CD14-positive monocyte (primary cell): Measurements from ENCODE around the gene RIMBP2. TPM values are rescaled to one million over a fixed set of nuclear protein-coding genes. Genes with fewer than 3 reads are reported as not detected.
A peak's percentile ranks its signal among the peaks of the same experiment; 100 is the strongest.

Source experiments
- DNase-seq, 3 donors: peaks; one replicate each; pipeline ENCODE4 v3.0.0-alpha.2; 2011 to 2022
- H2AFZ ChIP-seq: 2 replicates; pipeline ENCODE4 v1.6.0; 2012; ENCODE audit warnings: mild to moderate bottlenecking, low read depth, low read length, inconsistent platforms; ENCODE audit not compliant: insufficient read depth, poor library complexity, severe bottlenecking
- H3K27ac ChIP-seq, 2 donors: 1 replicate in 1 of 2; 2 replicates in 1 of 2; pipeline ENCODE4 v1.5.1; 2012 to 2013; ENCODE audit warnings: low read length in 2 of 2, control low read depth in 1 of 2, inconsistent platforms in 1 of 2, low read depth in 1 of 2, mild to moderate bottlenecking in 1 of 2
- H3K27me3 ChIP-seq, 2 donors: one replicate each; pipeline versions ENCODE4 v1.6.0 to v1.6.1; 2011 to 2013; ENCODE audit warnings: low read length in 2 of 2; ENCODE audit not compliant: control insufficient read depth in 2 of 2, insufficient read depth in 2 of 2
- H3K36me3 ChIP-seq, 2 donors: replicated peaks in 1 of 2; 1 replicate in 1 of 2; 2 replicates in 1 of 2; pipeline versions ENCODE4 v1.5.1 to v1.6.1; 2012 to 2013; ENCODE audit warnings: low read length in 2 of 2, control low read depth in 1 of 2, inconsistent platforms in 1 of 2, mild to moderate bottlenecking in 1 of 2; ENCODE audit not compliant: insufficient read depth in 2 of 2, control insufficient read depth in 1 of 2
- H3K4me1 ChIP-seq, 2 donors: 1 replicate in 1 of 2; 2 replicates in 1 of 2; pipeline versions ENCODE4 v1.5.1 to v1.6.1; 2012 to 2013; ENCODE audit warnings: low read length in 2 of 2, control low read depth in 1 of 2, inconsistent platforms in 1 of 2, mild to moderate bottlenecking in 1 of 2, moderate library complexity in 1 of 2; ENCODE audit not compliant: insufficient read depth in 2 of 2, control insufficient read depth in 1 of 2
- H3K4me2 ChIP-seq: replicated peaks from 2 replicates; pipeline ENCODE3; 2012; ENCODE audit warnings: low read length, moderate library complexity, mild to moderate bottlenecking; ENCODE audit not compliant: poor library complexity, severe bottlenecking; ENCODE audit errors: extremely low read depth
- H3K4me3 ChIP-seq, 3 experiments: fragments of 200-600 bp in 1 of 3; sonication (generic) in 1 of 3; replicated peaks in 1 of 3; 1 replicate in 2 of 3; 2 replicates in 1 of 3; pipeline ENCODE4 v1.5.1; 2011 to 2013; ENCODE audit warnings: low read length in 3 of 3, mild to moderate bottlenecking in 3 of 3, control low read depth in 2 of 3, low read depth in 2 of 3, inconsistent platforms in 1 of 3, moderate library complexity in 1 of 3
- H3K79me2 ChIP-seq: 2 replicates; pipeline ENCODE4 v1.6.0; 2012; ENCODE audit warnings: mild to moderate bottlenecking, control low read depth, inconsistent platforms, low read length, moderate library complexity; ENCODE audit not compliant: insufficient read depth
- H3K9ac ChIP-seq: 2 replicates; pipeline ENCODE4 v1.6.0; 2017; ENCODE audit warnings: low read length, mild to moderate bottlenecking; ENCODE audit not compliant: insufficient read depth, poor library complexity, severe bottlenecking
- H3K9me3 ChIP-seq, 2 donors: replicated peaks in 1 of 2; 1 replicate in 1 of 2; 2 replicates in 1 of 2; pipeline versions ENCODE4 v1.5.1 to v1.6.1; 2012 to 2013; ENCODE audit warnings: low read length in 2 of 2, control low read depth in 1 of 2; ENCODE audit not compliant: control insufficient read depth in 1 of 2, insufficient read depth in 1 of 2
- H4K20me1 ChIP-seq: 2 replicates; pipeline ENCODE4 v1.6.0; 2012; ENCODE audit warnings: mild to moderate bottlenecking, low read length, control low read depth, moderate library complexity; ENCODE audit not compliant: insufficient read depth
- H3K27ac Mint-ChIP-seq, 7 donors: one replicate each; pipeline ENCODE4 v1.8.0; 2020; ENCODE audit warnings: mild to moderate bottlenecking in 7 of 7, mixed read lengths in 7 of 7, moderate library complexity in 6 of 7, inconsistent platforms in 2 of 7
- H3K27me3 Mint-ChIP-seq, 3 donors: one replicate each; pipeline ENCODE4 v1.8.0; 2021 to 2022; ENCODE audit warnings: low read depth in 3 of 3, mild to moderate bottlenecking in 3 of 3, mixed read lengths in 3 of 3, moderate library complexity in 3 of 3, inconsistent platforms in 1 of 3
- H3K36me3 Mint-ChIP-seq, 2 donors: one replicate each; pipeline ENCODE4 v1.8.0; 2020; ENCODE audit warnings: mixed read lengths in 2 of 2, inconsistent platforms in 1 of 2, mild to moderate bottlenecking in 1 of 2
- H3K4me1 Mint-ChIP-seq: one replicate; pipeline ENCODE4 v1.8.0; 2020; ENCODE audit warnings: mild to moderate bottlenecking, mixed read lengths
- H3K4me3 Mint-ChIP-seq, 2 donors: one replicate each; pipeline ENCODE4 v1.8.0; 2020; ENCODE audit warnings: mild to moderate bottlenecking in 2 of 2, mixed read lengths in 2 of 2, moderate library complexity in 1 of 2
- H3K9me3 Mint-ChIP-seq, 7 donors: one replicate each; pipeline ENCODE4 v1.8.0; 2020 to 2022; ENCODE audit warnings: mixed read lengths in 7 of 7, mild to moderate bottlenecking in 6 of 7, moderate library complexity in 6 of 7, inconsistent platforms in 2 of 7
- CTCF ChIP-seq: fragments of 200-600 bp; IDR thresholded peaks from one replicate; pipeline ENCODE4 v1.8.0; 2022; ENCODE audit warnings: antibody characterized with exemption, mild to moderate bottlenecking
- WGBS: methylation state at CpG from one replicate; pipeline ENCODE4 v1.1.5; 2013; ENCODE audit warnings: missing lambda C conversion rate; ENCODE audit not compliant: insufficient coverage; 5-methylcytosine and 5-hydroxymethylcytosine counted together
- intact Hi-C, 2 donors: fragments of 100-400 bp; cut with micrococcal nuclease; formaldehyde crosslinking; loops; one replicate each; pipeline versions ENCODE4 v1.15.0 to v1.15.1; 2023
- polyA plus RNA-seq, 3 donors: library from polyadenylated mRNA; depleted of rRNA in 1 of 3; unstranded in 2 of 3; stranded (reverse) in 1 of 3; fragments of 300-500 nt in 2 of 3; fragments of >200 nt in 1 of 3; fragmentation: Illumina TruSeq in 2 of 3; gene quantifications; 1 replicate in 2 of 3; 2 replicates in 1 of 3; pipeline ENCODE4 v1.2.3, GENCODE V29; 2012 to 2021

RIMBP2 gene
- polyA plus RNA-seq, 3 donors = not detected

GRCh38 chr12:130664252-130664651, 51.8 kb downstream of the RIMBP2 start:
- Histone ChIP-seq H3K4me1 (no peaks in the 10 kb centered on the region), H2AFZ (no peak overlapping the region), H4K20me1 (no peaks in the 10 kb centered on the region), H3K36me3 (no peaks in the 10 kb centered on the region), H3K27ac (no peak overlapping the region), H3K4me2 (no peak overlapping the region), H3K9ac (no peak overlapping the region), H3K9me3 (peaks cover 13 to 20% of the 10 kb centered on the region in 2 donors), H3K27me3 (peaks cover 0 to 2% of the 10 kb centered on the region in 2 donors), H3K79me2 (no peaks in the 10 kb centered on the region), H3K4me3 (no peak overlapping the region)
- no peaks in the 10 kb centered on the region for H3K4me1 Mint-ChIP-seq
- WGBS = 79% methylated on average over 10 of the region's 20 CpGs
- no peak for DNase-seq
- TF ChIP-seq CTCF = no peak
- no peaks in the 10 kb centered on the region for H3K36me3 Mint-ChIP-seq
- intact Hi-C loops = no loop called here
- peaks cover 13 to 24% (median 18%) of the 10 kb centered on the region in 7 donors for H3K9me3 Mint-ChIP-seq
- H3K27me3 Mint-ChIP-seq = peaks cover 0 to 2% (median 0%) of the 10 kb centered on the region in 3 donors
- no peak overlapping the region for H3K4me3 Mint-ChIP-seq
- no peak overlapping the region for H3K27ac Mint-ChIP-seq

GRCh38 chr12:130663514-130663913, 52.6 kb downstream of the RIMBP2 start:
- peaks cover 5 to 18% (median 13%) of the 10 kb centered on the region in 7 donors for H3K9me3 Mint-ChIP-seq
- Histone ChIP-seq H3K4me1 (no peaks in the 10 kb centered on the region), H2AFZ (no peak overlapping the region), H4K20me1 (no peaks in the 10 kb centered on the region), H3K9ac (no peak overlapping the region), H3K79me2 (no peaks in the 10 kb centered on the region), H3K4me2 (no peak overlapping the region), H3K27me3 (peaks cover 0 to 2% of the 10 kb centered on the region in 2 donors), H3K4me3 (no peak overlapping the region), H3K9me3 (peaks cover 7 to 13% of the 10 kb centered on the region in 2 donors), H3K36me3 (no peaks in the 10 kb centered on the region), H3K27ac (no peak overlapping the region)
- intact Hi-C loops = no loop called here
- TF ChIP-seq CTCF = no peak
- peak overlapping the region in 1 of 7 donors; percentile 43 for H3K27ac Mint-ChIP-seq
- no peak overlapping the region for H3K4me3 Mint-ChIP-seq
- H3K36me3 Mint-ChIP-seq = no peaks in the 10 kb centered on the region
- peaks cover 0 to 2% (median 2%) of the 10 kb centered on the region in 3 donors for H3K27me3 Mint-ChIP-seq
- WGBS = no CpG with 5 or more reads among the region's 6 CpGs
- no peaks in the 10 kb centered on the region for H3K4me1 Mint-ChIP-seq
- DNase-seq = no peak
